HG02852 (cell line): Measurements from ENCODE around the gene GPR183.

Source experiments
- ATAC-seq: cut with Tn5 transposase; IDR thresholded peaks from one replicate; pipeline ENCODE4 v1.9.1; 2021; ENCODE audit warnings: mild to moderate bottlenecking, moderate library complexity; ENCODE audit not compliant: unreplicated experiment

GPR183 gene

DNA sequence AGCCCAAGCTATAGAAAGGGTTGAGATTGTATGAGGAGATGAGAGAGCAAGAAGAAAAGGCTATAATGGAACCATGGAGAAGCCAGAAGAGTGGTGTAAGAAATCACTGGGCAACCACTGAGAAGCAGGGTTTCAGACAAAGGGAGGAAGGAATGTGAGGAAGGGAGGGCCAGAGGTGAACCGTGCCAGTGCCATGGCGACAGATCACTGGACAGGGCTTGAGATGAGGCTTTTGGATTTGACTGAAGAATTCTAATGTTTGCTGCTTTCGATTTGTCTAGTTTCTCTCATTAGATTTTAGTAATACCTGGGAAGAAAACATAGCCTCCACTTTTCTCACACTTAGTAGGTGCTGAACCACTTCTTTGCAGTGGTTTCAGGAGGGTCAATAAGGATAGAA, 6.3 kb upstream of the GPR183 start:
- ATAC-seq: no peak

- no peak for ATAC-seq
Observed at GRCh38 chr13:99312493-99312883, 5.3 kb upstream of the GPR183 start.

DNA sequence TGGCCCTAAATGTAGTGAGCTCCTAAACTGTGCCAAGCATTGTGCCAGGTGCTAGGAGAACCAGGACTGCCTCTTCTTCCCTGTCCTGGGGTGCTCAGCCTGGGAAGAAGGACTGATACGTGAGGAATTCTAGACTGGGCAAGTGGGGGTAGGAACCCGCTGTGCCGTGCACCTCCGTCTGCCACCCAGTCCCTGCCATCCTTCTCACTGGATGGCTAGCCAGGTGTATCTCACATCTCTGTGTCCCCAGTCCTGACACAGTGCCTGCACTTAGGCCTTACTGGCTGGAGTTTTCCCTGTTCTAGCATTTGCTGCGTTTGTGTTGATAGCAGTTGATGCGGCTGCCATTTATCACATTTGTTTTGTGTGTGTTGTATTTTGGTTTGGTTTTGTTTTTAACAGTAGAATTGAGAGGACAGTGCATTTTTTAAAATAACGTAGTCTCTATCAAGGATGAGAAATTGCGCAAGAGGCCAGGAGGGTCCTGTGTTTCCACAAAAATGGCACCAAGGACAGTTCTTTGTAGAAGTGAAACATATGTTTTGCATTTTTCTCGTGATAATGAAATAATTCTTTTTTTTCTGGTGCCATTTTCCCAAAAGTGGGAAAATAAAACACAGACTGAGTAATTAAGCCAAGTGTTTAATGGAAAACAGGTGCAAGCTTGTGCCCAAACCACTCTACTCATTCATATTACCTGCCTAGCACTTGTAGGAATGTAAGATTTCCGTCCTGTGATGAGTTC, 4.7 kb upstream of the GPR183 start:
- no peak for ATAC-seq

GRCh38 chr13:99311137-99311536, 3.9 kb upstream of the GPR183 start:
- no peak for ATAC-seq

DNA sequence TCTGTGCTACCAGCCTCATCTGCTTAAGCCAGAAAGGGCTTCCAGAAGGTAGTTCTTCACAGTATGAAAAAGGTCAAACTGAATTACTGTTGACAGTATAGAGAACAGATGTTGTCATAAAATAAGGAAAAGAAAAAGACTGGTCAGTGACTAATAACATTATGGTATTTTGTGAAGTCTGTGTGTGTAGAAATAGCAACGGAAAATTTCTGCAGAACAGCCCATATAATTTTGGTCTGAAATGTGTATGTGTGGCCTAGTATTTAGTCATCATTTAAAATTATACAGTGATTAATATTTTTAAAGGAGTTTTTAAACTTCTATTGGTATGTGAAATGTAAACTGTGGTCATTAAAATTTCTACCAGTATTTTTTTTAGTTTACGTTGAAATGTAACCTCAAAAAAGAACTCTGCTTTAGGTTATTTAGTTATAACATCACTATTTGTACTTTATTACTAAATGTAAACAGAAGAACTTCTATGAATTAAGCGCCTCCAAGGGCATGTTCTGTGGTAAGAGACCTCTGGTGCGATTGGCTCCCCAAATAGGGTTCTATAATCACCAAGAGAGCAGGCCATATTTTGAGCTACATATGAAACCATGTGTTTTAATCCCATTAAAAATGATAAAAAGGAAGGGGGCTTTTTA, 3.3 kb upstream of the GPR183 start:
- ATAC-seq: peak; percentile 45

- no peak for ATAC-seq
Observed at GRCh38 chr13:99308471-99309087, 1.4 kb upstream of the GPR183 start.

GRCh38 chr13:99307648-99308339, 595 bp upstream of the GPR183 start:
- ATAC-seq: peak; percentile 44

DNA sequence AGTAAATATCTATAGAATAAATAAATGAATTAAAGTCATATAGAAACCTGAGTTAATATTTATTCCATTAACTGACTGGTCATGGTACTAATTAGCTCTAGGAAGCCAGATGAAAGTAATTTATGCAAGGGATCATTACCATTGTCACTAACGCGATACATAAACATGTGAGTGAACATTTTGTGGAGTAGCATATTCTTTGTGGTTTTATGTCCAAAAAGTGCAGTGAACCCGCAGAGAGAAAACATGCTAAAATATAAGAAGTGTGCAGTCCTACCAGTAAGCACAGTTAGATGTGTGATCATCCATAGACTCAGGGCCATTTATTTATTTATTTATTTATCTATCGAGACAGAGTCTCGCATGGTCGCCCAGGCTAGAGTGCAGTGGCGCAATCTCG, 1.6 kb downstream of the GPR183 start:
- ATAC-seq: no peak

DNA sequence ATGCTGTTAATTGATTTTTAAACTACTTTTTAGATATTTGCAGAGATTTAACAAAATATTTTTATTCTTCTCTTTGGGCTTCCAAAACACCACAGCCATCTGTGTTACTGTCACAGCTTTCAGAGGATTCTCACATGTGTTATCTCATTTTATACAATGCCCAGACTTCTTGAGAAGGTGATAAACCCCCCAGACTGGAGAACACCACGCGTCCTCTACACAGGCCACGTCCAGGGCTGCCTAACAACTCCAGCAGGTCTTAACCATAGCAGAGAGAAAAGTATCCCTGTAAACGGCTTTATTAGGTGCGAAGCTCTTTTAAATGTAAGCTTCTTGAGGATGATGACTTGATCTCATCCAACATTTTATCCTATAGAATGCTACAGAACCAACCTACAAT, 2.0 kb downstream of the GPR183 start:
- ATAC-seq: no peak

DNA sequence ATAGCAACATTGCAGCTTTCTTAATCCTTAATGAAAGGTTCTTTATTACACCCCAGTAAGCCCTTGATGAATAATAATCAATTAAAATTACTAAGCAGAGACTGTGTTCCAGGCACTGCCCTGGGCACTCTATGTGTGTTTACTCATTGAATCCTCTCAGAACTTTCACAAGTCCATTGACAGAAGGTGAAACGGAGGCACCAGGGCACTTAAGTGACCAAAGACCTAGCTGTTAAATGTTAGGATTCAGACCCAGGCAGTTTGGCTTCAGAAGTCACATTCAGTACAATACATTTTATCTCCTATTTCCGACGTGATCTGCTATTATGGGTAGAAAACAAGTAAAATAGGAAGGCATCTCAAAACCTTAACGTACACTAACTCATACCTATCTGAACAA, 2.7 kb downstream of the GPR183 start:
- ATAC-seq: no peak

- ATAC-seq: no peak
Observed at GRCh38 chr13:99303863-99304521, 3.2 kb downstream of the GPR183 start.

GRCh38 chr13:99302637-99303505, 4.3 kb downstream of the GPR183 start:
- ATAC-seq: no peak

- no peak for ATAC-seq
Observed at GRCh38 chr13:99301913-99302636, 5.1 kb downstream of the GPR183 start.

- no peak for ATAC-seq
Observed at GRCh38 chr13:99301056-99301838, 6.0 kb downstream of the GPR183 start.

GRCh38 chr13:99299920-99300341, 7.3 kb downstream of the GPR183 start:
- ATAC-seq: no peak

- ATAC-seq: no peak
Observed at GRCh38 chr13:99299256-99299919, 7.8 kb downstream of the GPR183 start.

DNA sequence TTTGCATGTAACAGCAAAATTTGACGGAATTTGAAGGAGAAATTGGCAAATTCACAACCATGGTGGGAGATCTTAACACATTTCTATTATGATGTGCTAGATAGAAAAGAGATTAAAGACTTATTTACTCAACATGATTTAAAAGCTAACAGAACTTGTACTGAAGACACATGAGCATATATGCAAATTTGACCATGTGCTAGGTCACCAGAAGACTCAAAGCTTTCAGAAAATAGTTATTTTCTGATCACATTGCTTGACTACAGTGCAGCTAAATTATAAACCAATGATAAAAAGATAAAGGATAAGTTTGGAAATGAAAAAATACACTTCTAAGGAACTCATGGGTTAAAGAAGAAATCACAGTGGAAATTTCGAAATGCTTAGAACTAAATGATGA, 9.1 kb downstream of the GPR183 start:
- ATAC-seq: no peak

- no peak for ATAC-seq
Observed at GRCh38 chr13:99297331-99297730, 9.9 kb downstream of the GPR183 start.
